Smooth muscle cell (in vitro differentiated cells): ENCODE data around the gene RNF166. TPM values are rescaled to one million over a fixed set of nuclear protein-coding genes. Genes with fewer than 3 reads are reported as not detected.

ENCODE experiments used
- DNase-seq: peaks from one replicate; lab custom pipeline; 2025; ENCODE audit not compliant: unreplicated experiment; lab: John Stamatoyannopoulos, UW
- H2AFZ ChIP-seq: fragments of 200-600 bp; sonication (generic); 2 replicates; pipeline ENCODE4 v1.6.0; 2016; ENCODE audit warnings: antibody characterized with exemption, low read depth, mild to moderate bottlenecking
- H3F3A ChIP-seq: fragments of 200-600 bp; sonication (generic); 2 replicates; pipeline ENCODE4 v1.6.0; 2017; ENCODE audit warnings: antibody characterized with exemption, low read depth
- H3K27ac ChIP-seq: fragments of 200-600 bp; sonication (generic); 2 replicates; pipeline ENCODE4 v1.5.1; 2016; ENCODE audit warnings: low read depth, mild to moderate bottlenecking
- H3K27me3 ChIP-seq: fragments of 200-600 bp; sonication (generic); 2 replicates; pipeline ENCODE4 v1.6.1; 2016; ENCODE audit warnings: low read depth, mild to moderate bottlenecking
- H3K36me3 ChIP-seq: fragments of 200-600 bp; sonication (generic); 2 replicates; pipeline ENCODE4 v1.5.1; 2016; ENCODE audit warnings: low read depth
- H3K4me1 ChIP-seq: fragments of 200-600 bp; sonication (generic); 2 replicates; pipeline ENCODE4 v1.5.1; 2016; ENCODE audit warnings: low read depth
- H3K4me2 ChIP-seq: fragments of 200-600 bp; sonication (generic); 2 replicates; pipeline ENCODE4 v1.6.0; 2016; ENCODE audit warnings: mild to moderate bottlenecking
- H3K4me3 ChIP-seq: fragments of 200-600 bp; sonication (generic); 2 replicates; pipeline ENCODE4 v1.5.1; 2016; ENCODE audit warnings: mild to moderate bottlenecking
- H3K79me2 ChIP-seq: fragments of 200-600 bp; sonication (generic); 2 replicates; pipeline ENCODE4 v1.6.0; 2016; ENCODE audit warnings: low read depth, mild to moderate bottlenecking
- H3K9ac ChIP-seq: fragments of 200-600 bp; sonication (generic); 2 replicates; pipeline ENCODE4 v1.6.0; 2016; ENCODE audit warnings: low read depth
- H3K9me3 ChIP-seq: fragments of 200-600 bp; sonication (generic); replicated peaks from 2 replicates; pipeline ENCODE4 v1.5.1; 2016; ENCODE audit warnings: low read depth
- H4K20me1 ChIP-seq: fragments of 200-600 bp; sonication (generic); 2 replicates; pipeline ENCODE4 v1.6.0; 2016; ENCODE audit warnings: low read depth
- WGBS: methylation state at CpG from one replicate; pipeline ENCODE4 v1.1.7; 2016; ENCODE audit warnings: low lambda C conversion rate; 5-methylcytosine and 5-hydroxymethylcytosine counted together
- polyA plus RNA-seq: library from polyadenylated mRNA; unstranded; fragments of >200 nt; fragmentation: Nextera tagmentation; extraction: Ambion mirVana; gene quantifications from 2 replicates; pipeline ENCODE4 v1.2.1, GENCODE V29; 2016
- total RNA-seq: library from RNA; depleted of rRNA; stranded (reverse); fragments of >200 nt; gene quantifications from 2 replicates; pipeline ENCODE4 v1.2.3, GENCODE V29; 2014
- TF ChIP-seq, protein P1 (sequence below): fragments of 200-600 bp; sonication (generic); IDR thresholded peaks from 2 replicates; pipeline ENCODE4 v1.5.1; 2017; ENCODE audit warnings: borderline replicate concordance, mild to moderate bottlenecking, antibody characterized with exemption; ENCODE audit not compliant: insufficient read depth, poor library complexity, severe bottlenecking

RNF166 gene
- total and polyA plus RNA-seq, 2 experiments from 2014 or later = 10.1 to 17.3 TPM

GRCh38 chr16:88726981-88727380, 20.8 kb upstream of the RNF166 start:
- Histone ChIP-seq H3K36me3 (no peaks in the 10 kb centered on the region), H4K20me1 (peaks cover 6% of the 10 kb centered on the region)

DNA sequence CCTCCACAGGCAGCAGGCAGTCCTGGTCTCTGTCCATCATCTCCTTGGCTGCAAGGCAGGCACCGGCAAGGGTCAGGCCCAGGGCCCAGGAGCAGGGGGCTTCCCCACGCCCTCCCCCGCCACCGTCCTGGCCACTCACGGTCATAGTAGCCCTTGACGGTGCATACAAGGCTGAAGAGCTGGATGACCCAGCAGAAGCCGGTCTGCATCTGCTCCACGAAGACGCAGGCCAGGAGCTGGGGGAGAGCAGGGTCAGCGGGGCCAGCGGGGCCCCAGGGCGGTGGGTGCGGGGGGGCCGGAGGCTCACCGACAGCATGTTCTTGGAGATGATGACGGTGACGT, 20.2 kb upstream of the RNF166 start:
- Histone ChIP-seq H3K4me1 (no peaks in the 10 kb centered on the region), H2AFZ (no peak overlapping the region), H3K36me3 (no peaks in the 10 kb centered on the region), H3K9me3 (no peaks in the 10 kb centered on the region), H3F3A (no peaks in the 10 kb centered on the region), H3K4me3 (no peak overlapping the region), H3K79me2 (no peaks in the 10 kb centered on the region), H3K27ac (no peak overlapping the region), H3K9ac (no peak overlapping the region), H3K4me2 (no peak overlapping the region), H4K20me1 (peaks cover 3% of the 10 kb centered on the region), H3K27me3 (no peaks in the 10 kb centered on the region)
- TF ChIP-seq, protein P1, sequence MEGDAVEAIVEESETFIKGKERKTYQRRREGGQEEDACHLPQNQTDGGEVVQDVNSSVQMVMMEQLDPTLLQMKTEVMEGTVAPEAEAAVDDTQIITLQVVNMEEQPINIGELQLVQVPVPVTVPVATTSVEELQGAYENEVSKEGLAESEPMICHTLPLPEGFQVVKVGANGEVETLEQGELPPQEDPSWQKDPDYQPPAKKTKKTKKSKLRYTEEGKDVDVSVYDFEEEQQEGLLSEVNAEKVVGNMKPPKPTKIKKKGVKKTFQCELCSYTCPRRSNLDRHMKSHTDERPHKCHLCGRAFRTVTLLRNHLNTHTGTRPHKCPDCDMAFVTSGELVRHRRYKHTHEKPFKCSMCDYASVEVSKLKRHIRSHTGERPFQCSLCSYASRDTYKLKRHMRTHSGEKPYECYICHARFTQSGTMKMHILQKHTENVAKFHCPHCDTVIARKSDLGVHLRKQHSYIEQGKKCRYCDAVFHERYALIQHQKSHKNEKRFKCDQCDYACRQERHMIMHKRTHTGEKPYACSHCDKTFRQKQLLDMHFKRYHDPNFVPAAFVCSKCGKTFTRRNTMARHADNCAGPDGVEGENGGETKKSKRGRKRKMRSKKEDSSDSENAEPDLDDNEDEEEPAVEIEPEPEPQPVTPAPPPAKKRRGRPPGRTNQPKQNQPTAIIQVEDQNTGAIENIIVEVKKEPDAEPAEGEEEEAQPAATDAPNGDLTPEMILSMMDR = no peak
- DNase-seq = no peak
- 93% methylated on average over 17 of the region's 17 CpGs for WGBS

More at GRCh38 chr16:88726981-88727380, 20.8 kb upstream of the RNF166 start:
- 98% methylated on average over 28 of the region's 28 CpGs for WGBS
- H3K4me2 ChIP-seq = no peak overlapping the region
- H2AFZ ChIP-seq = no peak overlapping the region
- H3K9ac ChIP-seq = no peak overlapping the region
- DNase-seq = no peak
- no peaks in the 10 kb centered on the region for H3K4me1 ChIP-seq
- no peak overlapping the region for H3K27ac ChIP-seq
- TF ChIP-seq, protein P1 = no peak
- no peaks in the 10 kb centered on the region for H3K27me3 ChIP-seq
- no peak overlapping the region for H3K4me3 ChIP-seq
- no peaks in the 10 kb centered on the region for H3K79me2 ChIP-seq
- H3K9me3 ChIP-seq = no peaks in the 10 kb centered on the region
- no peaks in the 10 kb centered on the region for H3F3A ChIP-seq

DNA sequence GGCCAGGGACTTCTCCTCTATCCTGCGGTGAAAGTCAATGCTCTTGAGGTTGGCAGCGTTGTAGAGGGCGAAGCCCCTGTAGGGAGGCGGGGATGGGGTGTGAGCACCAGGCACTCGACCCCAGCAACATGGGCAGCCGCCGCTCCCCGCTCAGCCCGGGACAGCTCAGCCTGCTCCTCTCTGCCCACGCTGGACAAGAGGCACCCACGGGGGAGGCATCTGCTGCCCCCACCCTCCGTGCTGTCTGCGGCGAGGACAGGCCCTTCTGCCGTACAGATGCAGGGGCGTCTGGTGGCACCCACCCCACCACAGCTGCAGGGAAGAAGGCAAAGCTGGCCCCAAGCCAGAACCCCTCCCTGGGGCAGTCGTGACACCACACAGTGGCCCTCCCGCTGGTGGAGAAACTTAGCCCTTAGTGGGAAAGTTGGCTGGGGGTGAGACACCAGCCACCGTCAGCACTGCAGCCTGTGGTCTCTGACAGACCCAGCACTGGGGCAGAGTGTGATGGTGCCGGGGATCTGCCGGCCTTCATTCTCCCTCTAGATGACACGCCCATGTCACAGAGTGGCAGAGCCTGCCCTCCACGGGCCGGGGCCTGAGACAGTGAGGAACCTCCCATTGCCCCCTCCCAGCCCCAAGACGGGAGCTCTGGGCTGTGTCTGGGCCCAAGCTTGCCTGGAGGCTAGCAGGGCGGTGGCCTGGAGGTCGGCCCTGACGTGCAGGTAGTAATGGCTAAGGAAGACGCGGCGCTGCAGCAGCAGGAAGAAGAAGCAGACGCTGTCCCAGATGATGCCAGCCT, 19.6 kb upstream of the RNF166 start:
- no peak overlapping the region for H3K9ac ChIP-seq
- H3K36me3 ChIP-seq = no peaks in the 10 kb centered on the region
- H3F3A ChIP-seq = no peaks in the 10 kb centered on the region
- no peaks in the 10 kb centered on the region for H3K79me2 ChIP-seq
- no peaks in the 10 kb centered on the region for H3K27me3 ChIP-seq
- TF ChIP-seq, protein P1 = no peak
- no peak overlapping the region for H2AFZ ChIP-seq
- H3K4me1 ChIP-seq = no peaks in the 10 kb centered on the region
- no peak overlapping the region for H3K4me3 ChIP-seq
- H3K9me3 ChIP-seq = no peaks in the 10 kb centered on the region
- no peaks in the 10 kb centered on the region for H4K20me1 ChIP-seq
- H3K4me2 ChIP-seq = no peak overlapping the region
- WGBS = 93% methylated on average over 32 of the region's 32 CpGs
- H3K27ac ChIP-seq = no peak overlapping the region
- DNase-seq = no peak
